ENCODE data around the gene EHBP1L1.

EHBP1L1 gene

GRCh38 chr11:65589444-65590239, 13.8 kb downstream of the EHBP1L1 start:
- H3K27ac ChIP-seq, result peak overlapping the region; percentile 27
- TF ChIP-seq, protein P1, sequence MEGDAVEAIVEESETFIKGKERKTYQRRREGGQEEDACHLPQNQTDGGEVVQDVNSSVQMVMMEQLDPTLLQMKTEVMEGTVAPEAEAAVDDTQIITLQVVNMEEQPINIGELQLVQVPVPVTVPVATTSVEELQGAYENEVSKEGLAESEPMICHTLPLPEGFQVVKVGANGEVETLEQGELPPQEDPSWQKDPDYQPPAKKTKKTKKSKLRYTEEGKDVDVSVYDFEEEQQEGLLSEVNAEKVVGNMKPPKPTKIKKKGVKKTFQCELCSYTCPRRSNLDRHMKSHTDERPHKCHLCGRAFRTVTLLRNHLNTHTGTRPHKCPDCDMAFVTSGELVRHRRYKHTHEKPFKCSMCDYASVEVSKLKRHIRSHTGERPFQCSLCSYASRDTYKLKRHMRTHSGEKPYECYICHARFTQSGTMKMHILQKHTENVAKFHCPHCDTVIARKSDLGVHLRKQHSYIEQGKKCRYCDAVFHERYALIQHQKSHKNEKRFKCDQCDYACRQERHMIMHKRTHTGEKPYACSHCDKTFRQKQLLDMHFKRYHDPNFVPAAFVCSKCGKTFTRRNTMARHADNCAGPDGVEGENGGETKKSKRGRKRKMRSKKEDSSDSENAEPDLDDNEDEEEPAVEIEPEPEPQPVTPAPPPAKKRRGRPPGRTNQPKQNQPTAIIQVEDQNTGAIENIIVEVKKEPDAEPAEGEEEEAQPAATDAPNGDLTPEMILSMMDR (conservative IDR thresholded peaks at IDR 0.05), result no peak

DNA sequence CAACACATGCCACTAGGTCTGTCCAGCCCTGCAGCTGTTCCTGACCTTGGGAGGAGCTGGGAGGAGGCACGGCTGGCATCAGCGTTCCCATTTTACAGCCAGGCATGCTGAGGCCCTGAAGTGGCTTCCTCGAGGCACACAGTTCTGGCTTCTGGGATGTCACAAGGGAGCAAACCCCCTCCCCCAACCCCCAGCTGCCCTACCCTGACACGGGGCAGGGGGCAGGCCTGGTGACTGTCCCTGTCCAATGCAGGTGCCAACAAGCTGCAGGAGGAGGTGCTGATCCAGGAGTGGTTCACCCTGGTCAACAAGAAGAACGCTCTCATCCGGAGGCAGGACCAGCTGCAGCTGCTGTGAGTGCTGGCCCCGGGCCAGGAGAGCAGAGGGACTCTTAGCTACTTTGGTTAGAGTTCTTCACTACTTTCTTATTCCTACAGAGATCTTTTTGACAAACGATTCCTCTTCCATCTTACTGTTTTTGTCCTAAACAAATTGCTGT, 14.4 kb downstream of the EHBP1L1 start:
- peak overlapping the region; percentile 27 for H3K27ac ChIP-seq
- TF ChIP-seq, protein P1 (conservative IDR thresholded peaks at IDR 0.05), result no peak; the same call in 1 of the 2 replicates

- TF ChIP-seq, protein P1 (conservative IDR thresholded peaks at IDR 0.05), result no peak
- no peak overlapping the region for H3K27ac ChIP-seq
These were observed 16.3 kb downstream of the EHBP1L1 start for GRCh38 chr11:65591939-65592857.

- TF ChIP-seq, protein P1 (conservative IDR thresholded peaks at IDR 0.05), result no peak
These were observed 17.1 kb downstream of the EHBP1L1 start for GRCh38 chr11:65592858-65593517.

GRCh38 chr11:65593518-65594414, 17.9 kb downstream of the EHBP1L1 start:
- TF ChIP-seq, protein P1 (conservative IDR thresholded peaks at IDR 0.05), result peak; percentile 96
- no peak overlapping the region; the same call in 1 of the 2 replicates for H3K27ac ChIP-seq

More at GRCh38 chr11:65592858-65593517, 17.1 kb downstream of the EHBP1L1 start:
- H3K27ac ChIP-seq, result no peak overlapping the region

DNA sequence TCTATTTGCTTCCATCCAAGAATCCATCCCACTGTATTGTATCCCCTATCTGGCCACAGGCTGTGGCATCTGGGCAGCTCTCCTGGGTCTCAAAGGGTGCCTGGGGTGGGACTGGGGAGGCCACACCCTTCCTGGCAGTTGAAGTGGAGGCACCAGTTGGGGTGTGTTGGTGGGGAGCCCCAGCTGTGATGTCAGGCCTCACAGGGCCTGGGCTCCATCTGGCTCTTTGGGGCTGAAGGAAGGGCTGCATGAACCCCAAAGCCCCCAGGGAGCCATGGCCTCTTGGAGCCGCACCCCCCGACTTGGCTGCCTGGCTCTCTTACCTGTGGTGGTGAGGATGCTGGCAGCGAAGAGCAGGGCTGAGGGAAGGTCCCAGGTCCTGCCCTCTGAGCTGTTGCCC, 19.3 kb downstream of the EHBP1L1 start:
- no peak overlapping the region for H3K27ac ChIP-seq
- TF ChIP-seq, protein P1 (conservative IDR thresholded peaks at IDR 0.05), result no peak

Data from VCaP (cell line).